ENCODE data around the gene HLA-F. TPM values are rescaled to one million over a fixed set of nuclear protein-coding genes. Genes with fewer than 3 reads are reported as not detected.
A peak's percentile ranks its signal among the peaks of the same experiment; 100 is the strongest.

HLA-F gene
- total RNA-seq (2014; rRNA removed; shearing (Covaris generic)) = 0.13 and 0.43 TPM in 2 replicates
- 0.37 and 0.93 TPM in 2 replicates for polyA plus RNA-seq (2016; fragmentation: Nextera tagmentation; extraction: Ambion mirVana)

DNA sequence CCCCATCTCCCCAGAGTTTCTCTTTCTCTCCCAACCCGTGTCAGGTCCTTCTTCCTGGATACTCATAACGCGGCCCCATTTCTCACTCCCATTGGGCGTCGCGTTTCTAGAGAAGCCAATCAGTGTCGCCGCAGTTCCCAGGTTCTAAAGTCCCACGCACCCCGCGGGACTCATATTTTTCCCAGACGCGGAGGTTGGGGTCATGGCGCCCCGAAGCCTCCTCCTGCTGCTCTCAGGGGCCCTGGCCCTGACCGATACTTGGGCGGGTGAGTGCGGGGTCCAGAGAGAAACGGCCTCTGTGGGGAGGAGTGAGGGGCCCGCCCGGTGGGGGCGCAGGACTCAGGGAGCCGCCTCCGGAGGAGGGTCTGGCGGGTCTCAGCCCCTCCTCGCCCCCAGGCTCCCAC, at the start of gene HLA-F:
TSS of gene HLA-F (plus strand) at position 173 of the 404 bp plus-strand sequence. CDS start at position 203, 30 bp downstream.
- no peaks in the 10 kb centered on the region for H3K9me3 ChIP-seq (ENCODE audit: low read depth)
- no peaks in the 10 kb centered on the region for H4K20me1 ChIP-seq (ENCODE audit: insufficient read depth)
- DNase-seq = peak; percentile 82
- 6% methylated on average over 24 to 25 of the region's 26 CpGs for WGBS, 2 experiments (ENCODE audit: low coverage in 1 of 2, low lambda C conversion rate in 2 of 2, missing lambda C conversion rate in 2 of 2)
- peak within 1 kb of the TSS; percentile 82 for H2AFZ ChIP-seq
- in situ Hi-C loops (cut with MboI) = no loop called here
- H3K27ac ChIP-seq = no peak within 1 kb of the TSS
- TF ChIP-seq EZH2phosphoT487 (IDR thresholded peaks at IDR 0.05; ENCODE audit: insufficient read depth, low read depth) (no peak), EZH2 (IDR thresholded peaks at IDR 0.05; ENCODE audit: insufficient read depth, poor library complexity, severe bottlenecking) (no peak)
- H3F3A ChIP-seq (ENCODE audit: insufficient read depth) = no peaks in the 10 kb centered on the region
- H3K79me2 ChIP-seq (ENCODE audit: insufficient read depth) = no peaks in the 10 kb centered on the region
- peak within 1 kb of the TSS; percentile 68 for H3K4me3 ChIP-seq
- H3K9me2 ChIP-seq (ENCODE audit: insufficient read depth) = no peaks in the 10 kb centered on the region
- H3K4me2 ChIP-seq (ENCODE audit: unreplicated experiment) = peak within 1 kb of the TSS; percentile 51
- H3K36me3 ChIP-seq (ENCODE audit: low read depth) = no peaks in the 10 kb centered on the region
- 0 out of 2 replicates have a peak within 1 kb of the TSS, but pooled peaks have one; percentile 37 for H3K9ac ChIP-seq
- H3K4me1 ChIP-seq (ENCODE audit: insufficient read depth) = no peaks in the 10 kb centered on the region
- peaks cover 10% of the 10 kb centered on the region for H3K27me3 ChIP-seq (replicated peaks; ENCODE audit: insufficient read depth)

- H3K4me2 ChIP-seq (ENCODE audit: unreplicated experiment) = no peak overlapping the region
- no peak for DNase-seq
- peaks cover 15% of the 10 kb centered on the region for H3K27me3 ChIP-seq (replicated peaks; ENCODE audit: insufficient read depth)
- no peaks in the 10 kb centered on the region for H3K36me3 ChIP-seq (ENCODE audit: low read depth)
- H3K27ac ChIP-seq = no peak overlapping the region
- no peak for TF ChIP-seq EZH2 (IDR thresholded peaks at IDR 0.05; ENCODE audit: insufficient read depth, poor library complexity, severe bottlenecking)
- no peak for TF ChIP-seq EZH2phosphoT487 (IDR thresholded peaks at IDR 0.05; ENCODE audit: insufficient read depth, low read depth)
- H4K20me1 ChIP-seq (ENCODE audit: insufficient read depth) = no peaks in the 10 kb centered on the region
- no peaks in the 10 kb centered on the region for H3F3A ChIP-seq (ENCODE audit: insufficient read depth)
- no peak overlapping the region for H2AFZ ChIP-seq
- 66 to 85% methylated on average over 3 to 5 of the region's 5 CpGs for WGBS, 2 experiments (ENCODE audit: low coverage in 1 of 2, low lambda C conversion rate in 2 of 2, missing lambda C conversion rate in 2 of 2)
- no peaks in the 10 kb centered on the region for H3K9me2 ChIP-seq (ENCODE audit: insufficient read depth)
- no peaks in the 10 kb centered on the region for H3K4me1 ChIP-seq (ENCODE audit: insufficient read depth)
- H3K4me3 ChIP-seq = no peak overlapping the region
- in situ Hi-C loops (cut with MboI) = no loop called here
- no peak overlapping the region for H3K9ac ChIP-seq
- H3K79me2 ChIP-seq (ENCODE audit: insufficient read depth) = no peaks in the 10 kb centered on the region
- H3K9me3 ChIP-seq (ENCODE audit: low read depth) = no peaks in the 10 kb centered on the region
Measured at GRCh38 chr6:29674008-29674407, 49.2 kb upstream of the HLA-F start.

GRCh38 chr6:29675561-29675960, 47.7 kb upstream of the HLA-F start:
- WGBS, 2 experiments (ENCODE audit: low coverage in 1 of 2, low lambda C conversion rate in 2 of 2, missing lambda C conversion rate in 2 of 2) = 69 to 93% methylated on average over 1 of the region's 1 CpG

DNA sequence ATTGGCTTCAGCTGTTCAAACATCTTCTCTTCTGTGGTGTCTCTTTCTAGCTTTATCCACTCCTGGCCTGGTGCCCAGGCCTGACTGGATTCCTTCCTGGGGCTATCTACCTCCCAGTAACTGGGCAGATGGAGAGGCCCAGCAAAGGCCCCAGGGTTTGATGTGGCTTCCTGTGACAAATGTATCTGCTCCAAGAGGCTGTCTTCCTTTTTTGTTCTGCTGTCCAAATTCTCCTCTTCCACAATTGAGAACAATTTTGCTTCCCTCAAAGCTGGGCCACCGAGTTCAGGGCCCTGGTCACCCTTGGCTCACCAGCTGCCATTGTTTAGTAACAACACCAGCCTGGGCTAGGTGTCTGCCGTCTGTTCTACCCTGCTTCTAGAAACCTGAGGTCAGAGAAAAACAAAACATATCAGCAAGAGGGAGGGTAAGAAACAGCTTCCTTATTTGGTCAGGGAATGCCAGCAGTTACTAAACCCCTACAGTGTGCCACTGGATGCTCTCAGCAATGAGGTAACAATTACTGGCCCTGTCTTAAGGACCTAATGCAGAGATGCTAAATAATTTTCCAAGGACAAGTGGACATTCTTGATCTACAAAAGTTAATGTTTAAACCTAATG, 46.1 kb upstream of the HLA-F start:
- Histone ChIP-seq H3K9me2 (ENCODE audit: insufficient read depth) (no peaks in the 10 kb centered on the region), H3K36me3 (ENCODE audit: low read depth) (no peaks in the 10 kb centered on the region), H3K9ac (no peak overlapping the region), H3K79me2 (ENCODE audit: insufficient read depth) (no peaks in the 10 kb centered on the region), H3K4me3 (no peak overlapping the region), H3K27ac (no peak overlapping the region), H3K27me3 (replicated peaks; ENCODE audit: insufficient read depth) (no peaks in the 10 kb centered on the region; the same call in none of the 2 replicates), H3K9me3 (ENCODE audit: low read depth) (no peaks in the 10 kb centered on the region), H4K20me1 (ENCODE audit: insufficient read depth) (no peaks in the 10 kb centered on the region), H3K4me1 (ENCODE audit: insufficient read depth) (no peaks in the 10 kb centered on the region), H3F3A (ENCODE audit: insufficient read depth) (no peaks in the 10 kb centered on the region), H3K4me2 (ENCODE audit: unreplicated experiment) (no peak overlapping the region), H2AFZ (no peak overlapping the region)
- TF ChIP-seq EZH2phosphoT487 (IDR thresholded peaks at IDR 0.05; ENCODE audit: insufficient read depth, low read depth) (no peak), EZH2 (IDR thresholded peaks at IDR 0.05; ENCODE audit: insufficient read depth, poor library complexity, severe bottlenecking) (no peak)
- 14 to 22% methylated on average over 2 of the region's 2 CpGs for WGBS, 2 experiments (ENCODE audit: low coverage in 1 of 2, low lambda C conversion rate in 2 of 2, missing lambda C conversion rate in 2 of 2)
- DNase-seq = peak; percentile 8
- in situ Hi-C loops (cut with MboI) = no loop called here

More at GRCh38 chr6:29675561-29675960, 47.7 kb upstream of the HLA-F start:
- DNase-seq = no peak
- Histone ChIP-seq H3K4me2 (ENCODE audit: unreplicated experiment) (no peak overlapping the region), H3K79me2 (ENCODE audit: insufficient read depth) (no peaks in the 10 kb centered on the region), H3K4me3 (no peak overlapping the region), H3K9me3 (ENCODE audit: low read depth) (no peaks in the 10 kb centered on the region), H3F3A (ENCODE audit: insufficient read depth) (no peaks in the 10 kb centered on the region), H3K27ac (no peak overlapping the region), H3K36me3 (ENCODE audit: low read depth) (no peaks in the 10 kb centered on the region), H3K4me1 (ENCODE audit: insufficient read depth) (no peaks in the 10 kb centered on the region), H3K9me2 (ENCODE audit: insufficient read depth) (no peaks in the 10 kb centered on the region), H4K20me1 (ENCODE audit: insufficient read depth) (no peaks in the 10 kb centered on the region), H3K9ac (no peak overlapping the region), H2AFZ (no peak overlapping the region), H3K27me3 (replicated peaks; ENCODE audit: insufficient read depth) (peaks cover 10% of the 10 kb centered on the region)
- TF ChIP-seq EZH2 (IDR thresholded peaks at IDR 0.05; ENCODE audit: insufficient read depth, poor library complexity, severe bottlenecking) = no peak
- no peak for TF ChIP-seq EZH2phosphoT487 (IDR thresholded peaks at IDR 0.05; ENCODE audit: insufficient read depth, low read depth)
- in situ Hi-C loops (cut with MboI) = no loop called here

Data from GM23248 (cell line).